ENCODE measurements around the gene RBM26.

- TF ChIP-seq, protein P1, sequence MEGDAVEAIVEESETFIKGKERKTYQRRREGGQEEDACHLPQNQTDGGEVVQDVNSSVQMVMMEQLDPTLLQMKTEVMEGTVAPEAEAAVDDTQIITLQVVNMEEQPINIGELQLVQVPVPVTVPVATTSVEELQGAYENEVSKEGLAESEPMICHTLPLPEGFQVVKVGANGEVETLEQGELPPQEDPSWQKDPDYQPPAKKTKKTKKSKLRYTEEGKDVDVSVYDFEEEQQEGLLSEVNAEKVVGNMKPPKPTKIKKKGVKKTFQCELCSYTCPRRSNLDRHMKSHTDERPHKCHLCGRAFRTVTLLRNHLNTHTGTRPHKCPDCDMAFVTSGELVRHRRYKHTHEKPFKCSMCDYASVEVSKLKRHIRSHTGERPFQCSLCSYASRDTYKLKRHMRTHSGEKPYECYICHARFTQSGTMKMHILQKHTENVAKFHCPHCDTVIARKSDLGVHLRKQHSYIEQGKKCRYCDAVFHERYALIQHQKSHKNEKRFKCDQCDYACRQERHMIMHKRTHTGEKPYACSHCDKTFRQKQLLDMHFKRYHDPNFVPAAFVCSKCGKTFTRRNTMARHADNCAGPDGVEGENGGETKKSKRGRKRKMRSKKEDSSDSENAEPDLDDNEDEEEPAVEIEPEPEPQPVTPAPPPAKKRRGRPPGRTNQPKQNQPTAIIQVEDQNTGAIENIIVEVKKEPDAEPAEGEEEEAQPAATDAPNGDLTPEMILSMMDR (IDR thresholded peaks at IDR 0.05): no peak
- TF ChIP-seq POLR2A (IDR thresholded peaks at IDR 0.05): no peak
These were observed 51.8 kb downstream of the RBM26 start for GRCh38 chr13:79354285-79354684.

All from testis (tissue), 2 donors.